ENCODE results near the gene AP3S1. TPM values are rescaled to one million over a fixed set of nuclear protein-coding genes. Genes with fewer than 3 reads are reported as not detected.
"Not testable (repeated sequence)": the region's sequence is repeated elsewhere in the genome, so short reads cannot be mapped to it uniquely, and the experiment has no call there.

The AP3S1 gene
- total RNA-seq, 1 donor from 2014 or later, result 169 TPM

GRCh38 chr5:115824983-115825382 is 16.8 kb upstream of the AP3S1 start:
- not testable (repeated sequence) for DNase-seq (ENCODE audit: low spot score)

GRCh38 chr5:115825948-115826347 is 15.8 kb upstream of the AP3S1 start:
- no peak for DNase-seq (ENCODE audit: low spot score)

- DNase-seq (ENCODE audit: low spot score), result no peak
Measured at GRCh38 chr5:115829913-115830312, 11.8 kb upstream of the AP3S1 start.

- DNase-seq (ENCODE audit: low spot score), result no peak
Measured at GRCh38 chr5:115831163-115831768, 10.5 kb upstream of the AP3S1 start.

- no peak for DNase-seq (ENCODE audit: low spot score)
Measured at GRCh38 chr5:115835481-115835880, 6.3 kb upstream of the AP3S1 start.

- peak; percentile 61 for DNase-seq (ENCODE audit: low spot score)
Measured at GRCh38 chr5:115838885-115839518, 2.7 kb upstream of the AP3S1 start.

- DNase-seq (ENCODE audit: low spot score), result peak; percentile 10
Measured at GRCh38 chr5:115840873-115841272, 862 bp upstream of the AP3S1 start.

GRCh38 chr5:115842089-115842935 is 577 bp downstream of the AP3S1 start:
- no peak for DNase-seq (ENCODE audit: low spot score)

GRCh38 chr5:115842952-115843351 is 1.2 kb downstream of the AP3S1 start:
- DNase-seq (ENCODE audit: low spot score), result no peak

- no peak for DNase-seq (ENCODE audit: low spot score)
Measured at GRCh38 chr5:115843444-115844130, 1.9 kb downstream of the AP3S1 start.

- DNase-seq (ENCODE audit: low spot score), result peak; percentile 21
Measured at GRCh38 chr5:115844321-115844817, 2.6 kb downstream of the AP3S1 start.

GRCh38 chr5:115847290-115847689 is 5.6 kb downstream of the AP3S1 start:
- no peak for DNase-seq (ENCODE audit: low spot score)

GRCh38 chr5:115849258-115849798 is 7.6 kb downstream of the AP3S1 start:
- DNase-seq (ENCODE audit: low spot score), result no peak

GRCh38 chr5:115850744-115851416 is 9.1 kb downstream of the AP3S1 start:
- peak; percentile 59 for DNase-seq (ENCODE audit: low spot score)

- DNase-seq (ENCODE audit: low spot score), result no peak
Measured at GRCh38 chr5:115854139-115854538, 12.4 kb downstream of the AP3S1 start.

GRCh38 chr5:115855959-115856358 is 14.2 kb downstream of the AP3S1 start:
- no peak for DNase-seq (ENCODE audit: low spot score)

- DNase-seq (ENCODE audit: low spot score), result peak; percentile 27
Measured at GRCh38 chr5:115857057-115857479, 15.3 kb downstream of the AP3S1 start.

- DNase-seq (ENCODE audit: low spot score), result peak; percentile 19
Measured at GRCh38 chr5:115857626-115858349, 16.1 kb downstream of the AP3S1 start.

GRCh38 chr5:115858396-115858795 is 16.7 kb downstream of the AP3S1 start:
- DNase-seq (ENCODE audit: low spot score), result no peak

- DNase-seq (ENCODE audit: low spot score), result peak; percentile 15
Measured at GRCh38 chr5:115859378-115859777, 17.6 kb downstream of the AP3S1 start.
